HG02973 (cell line): Measurements from ENCODE around the gene SMARCD1.

Experiments used
- ATAC-seq: cut with Tn5 transposase; IDR thresholded peaks from one replicate; pipeline ENCODE4 v1.9.1; 2021; ENCODE audit warnings: moderate library complexity; ENCODE audit not compliant: unreplicated experiment

The SMARCD1 gene

GRCh38 chr12:50103351-50103750, 18.2 kb downstream of the SMARCD1 start:
- ATAC-seq: no peak

- no peak for ATAC-seq
Measured at GRCh38 chr12:50103767-50104321, 18.7 kb downstream of the SMARCD1 start, which contains the start of gene GPD1. GPD1 (plus strand) TSS chr12:50104008; CDS start chr12:50104051, 43 bp downstream.

GRCh38 chr12:50104417-50105366, 19.6 kb downstream of the SMARCD1 start:
- no peak for ATAC-seq

- ATAC-seq: no peak
Measured at GRCh38 chr12:50105913-50106450, 20.8 kb downstream of the SMARCD1 start.

GRCh38 chr12:50106907-50107306, 21.8 kb downstream of the SMARCD1 start:
- no peak for ATAC-seq

GRCh38 chr12:50107416-50108268, 22.5 kb downstream of the SMARCD1 start:
- no peak for ATAC-seq

DNA sequence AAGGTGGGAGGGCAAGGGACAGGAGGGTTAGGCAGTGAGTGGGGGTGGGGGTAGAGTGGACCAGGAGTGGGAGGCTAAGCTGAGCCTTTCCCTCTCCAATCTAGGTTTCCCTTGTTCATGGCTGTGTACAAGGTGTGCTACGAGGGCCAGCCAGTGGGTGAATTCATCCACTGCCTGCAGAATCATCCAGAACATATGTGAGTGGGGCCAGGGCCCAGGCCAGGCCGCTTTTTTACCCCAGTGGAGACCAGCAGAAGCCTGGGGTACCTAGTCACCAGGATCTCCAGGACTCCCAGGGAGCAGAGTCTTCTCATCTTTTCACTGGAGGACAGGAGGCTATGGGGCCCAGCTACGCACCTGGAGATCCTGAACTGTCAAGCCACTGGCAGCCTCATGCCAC, 24.2 kb downstream of the SMARCD1 start:
- ATAC-seq: no peak

DNA sequence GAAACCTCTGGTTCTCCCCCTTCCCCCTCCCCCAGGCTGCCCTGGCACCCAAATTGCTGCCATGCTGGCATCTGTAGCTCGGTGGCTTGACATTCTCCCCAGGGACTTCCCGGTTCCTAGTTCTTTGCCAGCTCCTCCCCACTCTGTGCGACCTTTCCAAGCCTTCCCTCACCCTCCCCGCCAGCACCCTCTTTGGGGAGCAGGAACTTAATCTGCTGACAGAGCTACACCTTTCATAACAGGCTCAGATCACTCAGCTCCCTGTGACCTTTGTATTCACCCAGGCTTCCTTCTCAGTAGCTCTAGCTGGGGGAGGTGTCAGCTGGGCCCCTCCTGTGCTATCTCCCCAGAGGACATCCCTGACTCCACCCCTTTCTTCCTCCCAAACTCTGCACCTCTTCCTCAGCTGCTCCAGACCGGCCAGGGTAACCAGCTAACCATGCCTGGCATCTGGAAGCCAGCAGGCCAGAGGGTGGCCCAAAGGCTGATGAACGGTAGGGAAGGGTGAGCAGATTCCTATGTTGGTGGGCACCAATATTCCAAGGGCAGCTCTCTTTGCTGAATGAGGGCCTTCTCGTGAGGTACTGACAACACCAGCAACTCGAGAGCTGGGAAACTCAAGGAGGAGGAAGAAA, 25.1 kb downstream of the SMARCD1 start:
- ATAC-seq: no peak

- ATAC-seq: no peak
Measured at GRCh38 chr12:50110762-50111351, 25.7 kb downstream of the SMARCD1 start.

DNA sequence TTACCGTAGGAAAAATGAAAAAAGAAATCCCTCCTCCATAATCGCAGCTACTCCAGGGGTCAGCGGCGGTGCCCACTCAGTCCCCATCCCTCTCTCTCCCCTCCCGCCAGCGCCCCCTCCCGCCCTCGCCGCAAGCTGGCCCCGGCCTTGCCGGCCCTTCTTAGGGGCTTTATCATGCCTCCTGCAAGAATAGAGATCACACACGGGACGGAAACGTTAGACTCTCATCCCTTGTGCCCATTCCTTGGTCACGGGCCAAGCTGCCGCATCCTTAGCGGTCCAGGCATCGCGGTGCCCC, 26.2 kb downstream of the SMARCD1 start:
- ATAC-seq: no peak

DNA sequence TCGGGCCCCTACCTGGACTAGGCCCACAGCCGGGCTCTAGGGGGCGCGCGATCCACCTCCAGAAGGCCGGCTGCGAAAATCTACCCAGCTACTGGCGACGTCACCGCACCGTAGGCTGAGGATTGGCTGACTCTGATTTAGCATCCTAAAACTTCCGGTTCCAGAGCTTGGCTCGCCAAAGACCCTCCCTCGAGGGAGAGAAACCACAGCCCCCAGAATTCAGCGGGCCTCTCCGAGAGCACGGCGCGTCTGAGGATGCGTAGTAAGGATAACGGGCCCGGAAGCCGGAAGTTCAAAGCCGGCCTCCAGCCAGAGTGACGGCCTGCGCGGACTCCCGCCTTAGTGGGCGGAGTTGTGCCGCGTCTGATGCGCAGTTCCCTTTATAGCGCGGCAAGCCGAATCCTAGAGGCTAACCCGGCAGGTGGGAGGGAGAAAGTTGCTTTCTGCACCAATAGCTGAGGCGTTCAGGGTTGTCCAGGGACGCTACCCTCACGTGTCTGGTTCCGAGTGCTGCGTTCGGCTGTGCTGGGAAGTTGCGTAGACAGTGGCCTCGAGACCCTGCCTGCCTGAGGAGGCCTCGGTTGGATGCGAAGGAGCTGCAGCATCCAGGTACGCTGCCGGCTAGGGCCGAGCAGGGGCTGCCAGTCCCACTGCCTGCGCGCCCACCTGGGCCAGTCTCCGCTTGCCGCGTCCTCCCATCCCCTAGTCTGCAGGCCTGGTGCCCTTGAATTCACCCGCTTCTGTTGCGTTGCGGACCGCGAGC, 26.7 kb downstream of the SMARCD1 start, which contains the start of gene COX14:
Gene COX14 (plus strand): TSS at position 544 of the 763 bp plus-strand sequence. CDS start 7,808 bp downstream, outside the sequence.
- ATAC-seq: peak; percentile 74

GRCh38 chr12:50112456-50113218, 27.5 kb downstream of the SMARCD1 start:
- ATAC-seq: peak; percentile 1

DNA sequence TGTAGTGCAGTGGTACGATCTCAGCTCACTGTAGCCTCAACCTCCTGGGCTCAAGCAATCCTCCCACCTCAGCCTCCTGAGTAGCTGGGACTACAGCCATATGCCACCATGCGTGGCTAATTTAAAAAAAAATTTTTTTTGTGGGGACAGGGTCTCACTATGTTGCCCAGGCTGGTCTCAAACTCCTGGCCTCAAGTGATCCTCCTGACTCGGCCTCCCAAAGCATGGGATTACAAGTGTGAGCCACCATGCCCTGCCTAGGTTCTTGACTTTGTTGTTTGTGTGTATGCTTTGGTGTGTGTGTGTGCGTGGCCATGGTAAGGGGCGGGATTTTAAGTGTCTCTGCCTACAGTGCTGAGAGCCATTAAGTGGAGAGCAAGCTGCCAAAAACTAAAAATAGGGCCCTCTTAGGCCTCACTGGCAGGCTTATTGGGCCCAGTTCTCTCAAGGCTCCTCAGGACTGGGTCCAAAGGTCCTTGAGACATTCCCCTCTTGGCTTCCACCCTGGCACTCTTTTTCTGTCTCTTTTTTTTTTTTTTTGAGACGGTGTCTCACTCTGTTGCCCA, 32.0 kb downstream of the SMARCD1 start:
- ATAC-seq: no peak

DNA sequence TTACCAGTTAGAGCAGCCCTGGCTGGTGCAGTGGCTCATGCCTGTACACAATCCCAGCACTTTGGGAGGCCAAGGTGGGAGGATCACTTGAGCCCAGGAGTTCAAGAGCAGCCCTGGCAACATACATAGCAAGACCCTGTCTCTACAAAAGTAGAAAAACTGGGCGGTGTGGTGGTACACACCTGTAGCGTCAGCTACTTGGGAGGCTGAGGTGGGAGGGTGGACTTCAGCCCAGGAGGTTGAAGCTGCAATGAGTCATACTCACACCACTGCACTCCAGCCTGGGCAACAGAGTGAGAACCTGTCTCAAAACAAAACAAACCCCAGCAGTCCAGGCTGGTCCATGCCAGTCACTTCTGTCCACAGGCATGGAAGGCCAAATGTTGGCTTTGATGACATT, 34.2 kb downstream of the SMARCD1 start:
- no peak for ATAC-seq

DNA sequence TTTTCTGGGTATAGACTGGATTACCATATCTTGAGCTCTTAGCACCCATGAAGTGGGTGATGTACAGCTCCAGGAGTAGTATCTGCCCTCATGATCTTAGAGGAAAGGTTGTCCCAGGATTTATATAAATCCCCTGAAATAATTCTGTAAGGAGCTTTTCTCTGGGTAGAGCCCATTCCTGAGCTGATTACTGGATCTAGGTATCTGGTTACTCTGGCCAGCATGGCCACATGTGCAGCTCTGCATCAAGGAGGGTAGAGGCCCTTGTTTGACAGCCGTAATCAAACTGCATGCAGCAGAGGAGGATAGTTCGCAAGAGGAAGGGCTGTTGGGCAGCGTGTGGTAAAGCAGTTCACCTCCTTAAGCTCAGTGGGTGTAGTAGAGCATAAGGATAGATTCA, 35.4 kb downstream of the SMARCD1 start:
- ATAC-seq: no peak

- ATAC-seq: no peak
Measured at GRCh38 chr12:50120953-50121352, 35.8 kb downstream of the SMARCD1 start.

DNA sequence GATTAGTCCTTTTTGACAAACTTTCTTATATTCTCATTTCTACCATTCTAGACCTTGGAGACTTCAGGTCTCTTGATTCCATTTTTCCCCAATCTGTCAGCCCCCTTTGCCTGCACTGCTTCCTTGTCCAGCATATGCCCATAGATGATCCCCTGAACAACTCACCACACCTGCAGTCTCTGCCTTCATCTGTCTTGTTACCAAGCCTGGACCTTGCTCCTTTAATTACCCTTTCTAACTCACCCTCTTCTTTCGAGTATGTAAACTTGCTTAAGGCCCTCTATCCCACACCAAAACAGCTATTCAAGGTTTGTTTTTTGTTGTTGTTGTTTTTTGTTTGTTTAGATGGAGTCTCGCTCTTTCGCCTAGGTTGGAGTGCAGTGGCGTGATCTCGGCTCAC, 36.5 kb downstream of the SMARCD1 start:
- no peak for ATAC-seq

GRCh38 chr12:50123203-50123602, 38.1 kb downstream of the SMARCD1 start:
- ATAC-seq: no peak
